ENCODE measurements around the gene NTM.

- TF ChIP-seq ATF3 (CRISPR knock-in tag; conservative IDR thresholded peaks at IDR 0.05) (no peak), ETV6 (CRISPR knock-in tag; IDR thresholded peaks at IDR 0.05) (no peak), MYBL2 (CRISPR knock-in tag; IDR thresholded peaks at IDR 0.05) (no peak), NFATC4 (CRISPR knock-in tag; IDR thresholded peaks at IDR 0.05) (no peak), ZNF232 (CRISPR knock-in tag; IDR thresholded peaks at IDR 0.05) (no peak)
- TF ChIP-seq, protein P1, sequence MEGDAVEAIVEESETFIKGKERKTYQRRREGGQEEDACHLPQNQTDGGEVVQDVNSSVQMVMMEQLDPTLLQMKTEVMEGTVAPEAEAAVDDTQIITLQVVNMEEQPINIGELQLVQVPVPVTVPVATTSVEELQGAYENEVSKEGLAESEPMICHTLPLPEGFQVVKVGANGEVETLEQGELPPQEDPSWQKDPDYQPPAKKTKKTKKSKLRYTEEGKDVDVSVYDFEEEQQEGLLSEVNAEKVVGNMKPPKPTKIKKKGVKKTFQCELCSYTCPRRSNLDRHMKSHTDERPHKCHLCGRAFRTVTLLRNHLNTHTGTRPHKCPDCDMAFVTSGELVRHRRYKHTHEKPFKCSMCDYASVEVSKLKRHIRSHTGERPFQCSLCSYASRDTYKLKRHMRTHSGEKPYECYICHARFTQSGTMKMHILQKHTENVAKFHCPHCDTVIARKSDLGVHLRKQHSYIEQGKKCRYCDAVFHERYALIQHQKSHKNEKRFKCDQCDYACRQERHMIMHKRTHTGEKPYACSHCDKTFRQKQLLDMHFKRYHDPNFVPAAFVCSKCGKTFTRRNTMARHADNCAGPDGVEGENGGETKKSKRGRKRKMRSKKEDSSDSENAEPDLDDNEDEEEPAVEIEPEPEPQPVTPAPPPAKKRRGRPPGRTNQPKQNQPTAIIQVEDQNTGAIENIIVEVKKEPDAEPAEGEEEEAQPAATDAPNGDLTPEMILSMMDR (IDR thresholded peaks at IDR 0.05): no peak
Measured at GRCh38 chr11:132046288-132046865, 676.0 kb downstream of the NTM start.
